Osteocyte (in vitro differentiated cells): ENCODE data around the gene ACSF3. TPM values are rescaled to one million over a fixed set of nuclear protein-coding genes. Genes with fewer than 3 reads are reported as not detected.
"Not testable (repeated sequence)": the region's sequence is repeated elsewhere in the genome, so short reads cannot be mapped to it uniquely, and the experiment has no call there.

Source experiments
- DNase-seq: peaks from one replicate; pipeline ENCODE4 v3.0.0; 2021; ENCODE audit warnings: mixed read lengths; ENCODE audit not compliant: unreplicated experiment; ENCODE audit errors: extremely low spot score
- H3K27ac Mint-ChIP-seq: one replicate; pipeline ENCODE4 v1.8.0; 2021; ENCODE audit warnings: mild to moderate bottlenecking, mixed read lengths; ENCODE audit not compliant: unreplicated experiment
- H3K27me3 Mint-ChIP-seq: one replicate; pipeline ENCODE4 v1.8.0; 2021; ENCODE audit warnings: mixed read lengths; ENCODE audit not compliant: unreplicated experiment
- H3K36me3 Mint-ChIP-seq: one replicate; pipeline ENCODE4 v1.8.0; 2021; ENCODE audit warnings: mixed read lengths; ENCODE audit not compliant: unreplicated experiment
- H3K4me1 Mint-ChIP-seq: one replicate; pipeline ENCODE4 v1.8.0; 2021; ENCODE audit warnings: mixed read lengths; ENCODE audit not compliant: unreplicated experiment
- H3K4me3 Mint-ChIP-seq: one replicate; pipeline ENCODE4 v1.8.0; 2021; ENCODE audit warnings: mild to moderate bottlenecking, moderate library complexity, mixed read lengths; ENCODE audit not compliant: unreplicated experiment
- H3K9me3 Mint-ChIP-seq: one replicate; pipeline ENCODE4 v1.8.0; 2021; ENCODE audit warnings: mixed read lengths; ENCODE audit not compliant: unreplicated experiment
- CTCF ChIP-seq: fragments of 200-600 bp; sonication (generic); IDR thresholded peaks from 2 replicates; pipeline ENCODE4 v1.5.0; 2021; ENCODE audit warnings: antibody characterized with exemption, mild to moderate bottlenecking, moderate library complexity
- total RNA-seq: library from RNA; stranded (reverse); gene quantifications from 2 replicates; pipeline ENCODE4 v1.2.1, GENCODE V29; 2021

The ACSF3 gene
- total RNA-seq, 1 donor from 2014 or later, result 33.5 TPM

- Mint-ChIP-seq H3K4me1 (peaks cover 2% of the 10 kb centered on the region), H3K9me3 (no peaks in the 10 kb centered on the region), H3K36me3 (no peaks in the 10 kb centered on the region), H3K27ac (no peak overlapping the region), H3K27me3 (peaks cover 9% of the 10 kb centered on the region), H3K4me3 (no peak overlapping the region)
- DNase-seq, result no peak
- no peak for TF ChIP-seq CTCF
Measured at GRCh38 chr16:89164847-89165680, 71.4 kb downstream of the ACSF3 start.

GRCh38 chr16:89165681-89165979, 72.0 kb downstream of the ACSF3 start:
- not testable (repeated sequence) for H3K4me3 Mint-ChIP-seq, H3K27me3 Mint-ChIP-seq, H3K9me3 Mint-ChIP-seq, H3K36me3 Mint-ChIP-seq, DNase-seq, H3K27ac Mint-ChIP-seq, H3K4me1 Mint-ChIP-seq

GRCh38 chr16:89166696-89167424, 73.2 kb downstream of the ACSF3 start:
- Mint-ChIP-seq H3K4me3 (no peak overlapping the region), H3K27ac (no peak overlapping the region), H3K9me3 (no peaks in the 10 kb centered on the region), H3K27me3 (peaks cover 11% of the 10 kb centered on the region), H3K36me3 (no peaks in the 10 kb centered on the region), H3K4me1 (peaks cover 7% of the 10 kb centered on the region)
- no peak for TF ChIP-seq CTCF
- no peak for DNase-seq

GRCh38 chr16:89167425-89167941, 73.8 kb downstream of the ACSF3 start:
- H3K27me3 Mint-ChIP-seq, result peaks cover 11% of the 10 kb centered on the region
- no peak overlapping the region for H3K27ac Mint-ChIP-seq
- no peaks in the 10 kb centered on the region for H3K36me3 Mint-ChIP-seq
- no peak overlapping the region for H3K4me3 Mint-ChIP-seq
- peak; percentile 91 for DNase-seq
- no peaks in the 10 kb centered on the region for H3K9me3 Mint-ChIP-seq
- TF ChIP-seq CTCF, result peak; percentile 78
- peaks cover 9% of the 10 kb centered on the region for H3K4me1 Mint-ChIP-seq

GRCh38 chr16:89168381-89169189, 74.9 kb downstream of the ACSF3 start:
- Mint-ChIP-seq H3K4me3 (no peak overlapping the region), H3K36me3 (no peaks in the 10 kb centered on the region), H3K27me3 (peaks cover 11% of the 10 kb centered on the region), H3K4me1 (peaks cover 16% of the 10 kb centered on the region), H3K27ac (no peak overlapping the region), H3K9me3 (no peaks in the 10 kb centered on the region)
- no peak for TF ChIP-seq CTCF
- DNase-seq, result no peak
